Activated CD4-positive, CD25-positive, alpha-beta regulatory T cell treated with anti-CD3 and anti-CD28 coated beads, Interleukin-2, amount 50 U/mL, for 16 hours (primary cell): ENCODE results near the gene TUBGCP2.
A peak's percentile ranks its signal among the peaks of the same experiment; 100 is the strongest.

Source experiments
- DNase-seq: peaks from one replicate; pipeline ENCODE4 v3.0.0-alpha.2; 2020; ENCODE audit warnings: low read depth, low spot score

The TUBGCP2 gene

DNA sequence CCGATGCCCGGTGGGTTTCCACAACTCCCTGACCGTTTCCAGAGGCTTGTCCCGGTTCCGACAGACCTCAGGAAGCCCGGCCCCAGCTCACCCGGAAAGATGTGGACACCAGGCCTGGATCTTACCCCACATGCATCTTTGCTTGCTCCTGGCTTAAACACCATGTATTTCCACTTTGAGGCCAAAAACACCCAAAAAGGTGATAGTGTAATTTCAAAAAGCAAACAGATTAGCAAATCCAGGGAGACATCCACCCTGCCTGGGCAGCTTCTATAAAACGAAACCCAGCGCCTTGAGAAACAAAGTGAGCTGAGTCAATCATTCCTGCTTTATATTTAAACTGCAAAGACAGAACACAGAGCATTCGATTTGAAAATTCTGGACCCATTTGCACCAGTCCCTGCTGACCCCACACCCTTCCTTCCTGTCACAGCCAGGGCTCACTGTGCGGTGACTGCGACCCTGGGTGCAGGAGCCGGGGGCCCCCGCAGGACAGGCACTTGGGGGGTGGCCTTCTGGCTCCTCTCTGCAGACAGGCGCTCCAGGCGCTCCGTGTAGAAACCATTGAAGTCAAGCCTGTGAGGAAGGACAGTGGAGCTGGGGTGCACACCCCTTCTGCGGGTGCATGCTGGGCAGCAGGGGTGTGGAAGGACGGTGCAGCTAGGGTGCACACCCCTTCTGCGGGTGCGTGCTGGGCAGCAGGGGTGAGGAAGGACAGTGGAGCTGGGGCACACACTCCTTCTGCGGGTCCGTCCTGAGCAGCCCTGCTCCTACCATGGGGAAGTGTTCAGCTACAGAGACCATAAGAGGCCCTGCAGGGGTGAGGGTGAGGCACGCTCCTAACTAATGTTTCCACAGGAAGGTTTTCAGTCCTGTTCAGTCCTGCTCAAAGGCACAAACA is 29.1 kb downstream of the TUBGCP2 start:
- no peak for DNase-seq

- no peak for DNase-seq
Observed at GRCh38 chr10:133278577-133279265, 30.0 kb downstream of the TUBGCP2 start.

GRCh38 chr10:133277993-133278576 is 30.6 kb downstream of the TUBGCP2 start:
- no peak for DNase-seq

DNA sequence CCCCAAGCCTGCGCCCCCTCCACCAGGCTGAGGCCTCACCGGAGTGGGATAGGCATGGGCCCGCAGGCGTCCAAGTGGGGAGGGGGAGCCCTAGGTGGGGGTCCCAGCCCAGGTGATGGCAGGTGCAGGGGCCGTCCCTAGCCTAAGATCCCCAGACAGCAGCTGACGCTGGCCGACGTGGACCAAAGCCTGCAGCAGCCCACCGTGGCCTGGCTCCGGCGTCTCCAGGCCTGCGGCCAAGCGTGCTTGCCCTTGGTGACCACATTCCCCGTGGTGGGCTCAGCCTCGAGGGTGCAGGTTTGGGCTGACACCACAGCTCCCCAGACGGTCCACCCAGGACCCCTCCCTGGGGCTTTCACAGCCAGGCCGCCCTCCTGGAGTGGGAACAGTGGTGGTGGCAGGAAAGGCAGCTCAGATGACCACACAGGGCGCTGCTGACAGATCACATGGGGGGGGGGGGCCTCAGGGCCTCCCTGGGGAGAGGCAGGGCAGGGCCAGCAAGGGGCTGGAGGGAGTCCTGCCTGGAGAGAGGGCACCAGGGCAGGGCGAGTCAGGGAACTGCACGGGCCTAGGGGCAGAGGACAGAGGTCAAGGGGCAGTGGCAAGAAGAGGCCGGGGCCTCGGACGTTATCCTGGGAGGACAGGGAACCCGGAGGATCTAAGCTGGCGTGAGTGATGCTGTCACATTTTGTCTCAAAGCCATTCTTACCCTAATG is 31.2 kb downstream of the TUBGCP2 start:
- no peak for DNase-seq

DNA sequence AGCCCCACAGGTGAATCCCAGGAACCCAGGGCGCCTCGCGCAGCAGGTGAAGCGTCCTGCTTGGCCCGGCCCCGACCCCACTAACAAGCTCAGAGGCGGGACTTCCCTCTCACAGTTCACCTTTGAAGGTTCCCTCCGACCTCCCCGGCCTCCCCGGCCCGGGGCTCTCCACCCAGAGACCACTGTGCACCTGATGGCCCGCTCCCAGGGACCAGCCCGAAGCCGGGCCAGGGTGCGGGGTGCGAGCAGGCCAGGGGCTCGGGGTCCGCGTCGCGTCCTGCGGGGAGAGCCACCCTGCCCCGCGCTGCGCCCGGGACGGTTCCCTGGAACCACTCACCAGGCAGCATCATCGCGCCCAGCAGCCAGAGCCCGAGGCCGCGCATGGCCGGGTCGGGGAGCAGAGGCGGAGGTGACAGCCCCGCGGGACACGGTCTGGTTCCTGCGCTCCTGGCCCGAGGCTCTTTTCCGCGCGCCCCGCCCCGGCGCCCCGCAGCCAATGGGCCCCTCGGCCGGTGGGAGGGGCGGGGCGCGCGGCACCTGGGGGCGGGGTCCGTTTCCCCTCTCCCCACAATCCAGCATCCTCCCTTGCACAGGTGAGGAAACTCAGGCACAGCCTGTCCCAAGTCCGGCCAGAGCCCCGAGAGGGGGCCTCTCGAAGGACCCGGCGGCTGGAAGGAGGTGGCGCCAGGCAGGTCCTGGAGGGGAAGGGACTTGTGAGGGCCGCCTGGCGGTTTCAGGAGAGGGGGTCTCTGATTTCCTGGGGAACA is 32.1 kb downstream of the TUBGCP2 start, which contains the start of gene ADAM8:
Gene ADAM8, minus strand, starts transcription at position 434 of the 767 bp plus-strand sequence. Its CDS starts 51 bp downstream, at position 383.
- DNase-seq, result no peak

DNA sequence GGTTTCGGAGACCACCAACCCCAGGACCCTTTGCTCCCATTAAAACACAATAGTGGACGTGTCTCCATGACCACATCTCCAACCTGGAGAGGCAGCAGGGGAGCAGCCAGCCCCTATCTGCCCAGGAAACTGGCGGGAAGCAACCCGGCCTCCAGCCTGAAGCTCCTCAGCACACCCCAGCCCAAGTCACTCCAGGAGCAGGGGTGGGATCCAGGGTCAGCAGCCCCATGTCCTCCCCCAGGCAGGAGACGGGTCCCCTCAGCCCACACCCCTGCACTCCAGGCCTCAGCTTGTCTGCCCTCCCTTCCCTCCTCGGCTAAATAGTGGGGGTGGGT is 32.6 kb downstream of the TUBGCP2 start:
- no peak for DNase-seq

DNA sequence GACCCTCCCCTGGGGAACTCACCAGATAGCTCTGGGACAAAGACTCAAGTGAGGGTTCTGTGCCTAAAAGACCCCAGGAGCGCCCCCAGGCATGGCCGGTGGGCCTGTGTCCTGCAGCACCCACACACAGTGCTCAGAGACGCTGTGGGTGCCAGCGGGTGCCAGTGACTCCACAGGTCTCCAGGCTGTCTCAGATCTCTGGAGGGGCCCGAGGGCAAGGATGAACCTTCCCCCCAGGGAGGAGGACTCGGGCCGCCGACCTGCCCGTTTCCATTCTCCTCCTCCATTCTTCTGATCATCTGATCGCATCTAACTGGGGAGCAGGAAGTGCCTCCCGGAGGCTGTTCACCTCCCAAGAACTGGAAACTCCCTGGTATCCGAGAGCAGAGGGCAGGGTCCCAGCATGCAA is 33.0 kb downstream of the TUBGCP2 start:
- no peak for DNase-seq

DNA sequence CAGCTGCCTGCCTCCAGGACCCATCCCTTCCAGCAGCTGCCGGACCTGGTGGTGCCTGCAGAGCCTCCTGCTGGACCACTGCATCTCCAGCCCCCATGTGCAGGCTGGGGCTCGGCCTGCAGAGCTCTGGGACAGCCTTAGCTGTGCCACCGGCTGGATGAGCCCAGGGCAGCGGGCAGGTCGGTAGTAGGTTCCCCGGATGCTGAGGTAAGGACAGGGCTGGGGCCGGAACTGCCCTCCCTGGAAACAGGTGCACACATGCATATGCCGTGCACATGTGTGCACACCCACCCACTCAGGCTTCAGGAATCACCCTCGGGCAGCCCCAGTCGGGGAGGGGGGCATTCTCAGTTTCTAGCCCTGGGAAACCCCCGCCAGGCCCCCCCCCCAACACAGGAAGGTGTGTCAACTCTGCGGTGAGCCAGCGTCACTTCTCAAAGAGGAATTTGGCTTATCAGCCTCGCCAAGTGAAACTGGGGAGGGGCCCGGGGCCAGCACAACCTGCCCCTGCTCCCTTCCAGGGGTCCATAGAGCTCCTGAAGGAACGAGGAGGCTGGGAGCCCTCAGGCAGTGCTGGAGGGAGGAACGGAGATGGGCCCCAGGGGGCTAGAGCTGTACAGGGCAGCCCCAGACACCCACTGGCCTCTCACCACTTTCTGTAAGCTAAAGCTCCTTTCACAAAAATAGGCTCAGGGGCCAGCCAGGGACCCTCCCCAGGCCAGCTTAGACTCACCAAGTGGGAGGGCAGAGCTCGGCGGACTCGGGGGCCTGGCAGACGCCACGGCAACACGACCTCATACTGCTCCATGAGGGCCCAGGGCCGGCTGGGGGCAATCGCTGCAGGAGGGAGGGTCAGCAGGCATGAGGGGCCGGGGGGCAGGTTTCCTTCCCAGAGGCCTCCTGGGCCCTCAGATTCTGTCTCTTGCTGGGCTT is 33.7 kb downstream of the TUBGCP2 start:
- peak; percentile 72 for DNase-seq

GRCh38 chr10:133273534-133274143 is 35.0 kb downstream of the TUBGCP2 start:
- no peak for DNase-seq

DNA sequence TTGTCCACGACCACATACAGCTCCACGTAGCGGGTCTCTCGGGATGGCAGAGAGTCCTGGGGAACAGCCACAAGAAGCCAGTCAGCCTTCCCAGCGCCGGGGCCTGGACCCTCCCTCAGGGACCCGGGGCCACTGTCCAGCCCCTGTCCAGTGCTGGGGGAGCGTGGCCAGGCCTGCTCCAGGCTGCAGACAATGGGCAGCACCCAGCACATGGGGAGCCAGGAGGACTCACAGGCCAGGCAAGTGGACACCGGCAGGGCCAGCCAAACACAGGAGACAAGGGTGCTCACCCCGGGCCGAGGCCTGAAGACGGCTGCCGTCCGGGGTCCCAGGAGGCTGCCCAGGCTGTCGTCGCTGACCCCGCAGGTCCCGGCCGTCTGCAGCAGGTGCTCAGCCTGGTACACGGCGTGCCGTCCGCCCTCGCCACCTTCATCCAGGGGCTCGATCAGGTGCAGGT is 35.7 kb downstream of the TUBGCP2 start:
- no peak for DNase-seq

DNA sequence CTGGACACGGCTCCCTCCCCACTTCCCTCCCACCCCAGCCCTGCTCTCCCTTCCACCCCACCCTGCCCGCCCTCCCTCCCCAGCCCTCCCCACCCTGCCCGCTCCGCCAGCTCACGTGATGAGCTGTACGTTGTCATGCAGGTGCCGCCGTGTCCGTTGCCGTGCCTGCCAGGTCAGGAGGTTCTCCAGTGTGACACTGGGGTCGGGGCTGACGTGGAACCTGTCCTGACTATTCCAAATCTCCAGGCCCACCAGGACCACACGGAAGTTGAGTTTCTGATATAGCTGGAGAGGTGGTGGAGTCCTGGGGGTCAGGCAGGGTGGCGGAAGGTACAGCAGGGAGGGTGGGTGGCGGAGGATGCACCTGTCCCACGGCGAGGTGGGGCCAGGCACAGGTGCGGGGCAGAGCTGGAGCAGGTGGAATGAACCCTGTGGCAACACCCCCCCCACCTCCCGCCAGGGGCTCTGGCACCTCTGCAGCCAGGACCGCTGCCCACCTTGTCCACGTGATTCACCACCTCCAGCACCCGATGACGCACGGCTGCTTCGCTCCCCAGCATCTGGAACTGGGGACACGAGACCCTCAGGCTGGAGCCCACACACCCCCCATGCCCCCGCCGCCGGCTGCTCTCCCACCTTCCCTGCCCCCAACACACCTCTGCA is 36.2 kb downstream of the TUBGCP2 start:
- no peak for DNase-seq

GRCh38 chr10:133271521-133272300 is 37.0 kb downstream of the TUBGCP2 start:
- DNase-seq, result no peak

DNA sequence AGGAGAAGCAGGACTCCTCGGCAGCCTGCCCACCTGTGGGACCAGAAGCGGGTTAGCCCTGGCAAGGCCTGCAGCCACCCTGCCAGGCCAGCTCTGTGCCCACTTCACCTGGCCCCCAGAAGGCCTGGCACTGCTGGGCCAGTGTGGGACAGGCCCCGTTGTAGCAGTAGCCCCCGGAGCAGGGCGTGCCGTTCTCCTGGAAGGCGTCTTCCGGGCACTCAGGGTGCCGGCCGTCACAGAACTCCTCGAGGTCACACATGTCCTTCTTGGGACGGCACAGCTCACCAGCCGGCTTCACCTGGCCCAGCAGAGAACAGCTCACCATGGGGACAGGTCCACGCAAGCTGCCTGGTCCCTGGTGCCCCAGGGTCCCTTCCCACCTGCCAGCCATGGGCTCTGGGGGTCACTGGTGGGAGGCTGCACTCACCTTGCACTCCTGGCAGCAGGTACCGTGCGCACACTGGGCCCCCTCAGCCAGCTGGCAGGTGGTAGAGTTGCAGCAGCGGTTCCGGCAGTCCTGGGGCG is 37.8 kb downstream of the TUBGCP2 start:
- no peak for DNase-seq

GRCh38 chr10:133270204-133270603 is 38.5 kb downstream of the TUBGCP2 start:
- DNase-seq, result no peak

DNA sequence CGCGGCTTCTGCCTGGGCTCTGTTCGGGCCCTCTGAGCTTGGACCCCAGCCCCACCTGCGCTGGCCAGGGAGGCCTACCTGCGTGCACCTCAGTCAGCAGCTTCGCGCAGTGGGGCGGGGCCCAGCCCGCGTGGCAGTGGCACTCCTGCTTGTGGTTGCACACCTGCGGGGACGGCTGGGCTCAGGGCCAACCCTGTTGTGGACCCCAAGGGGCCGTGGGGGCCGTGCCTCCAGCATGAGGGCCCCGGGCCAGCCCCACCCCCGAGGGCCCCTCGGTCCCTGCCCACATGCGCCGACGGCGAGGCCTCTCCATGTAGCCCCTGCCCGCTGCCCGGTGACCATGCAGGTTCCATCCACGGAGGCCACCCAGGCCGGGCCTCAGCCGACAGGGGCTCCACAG is 39.3 kb downstream of the TUBGCP2 start:
- no peak for DNase-seq

DNA sequence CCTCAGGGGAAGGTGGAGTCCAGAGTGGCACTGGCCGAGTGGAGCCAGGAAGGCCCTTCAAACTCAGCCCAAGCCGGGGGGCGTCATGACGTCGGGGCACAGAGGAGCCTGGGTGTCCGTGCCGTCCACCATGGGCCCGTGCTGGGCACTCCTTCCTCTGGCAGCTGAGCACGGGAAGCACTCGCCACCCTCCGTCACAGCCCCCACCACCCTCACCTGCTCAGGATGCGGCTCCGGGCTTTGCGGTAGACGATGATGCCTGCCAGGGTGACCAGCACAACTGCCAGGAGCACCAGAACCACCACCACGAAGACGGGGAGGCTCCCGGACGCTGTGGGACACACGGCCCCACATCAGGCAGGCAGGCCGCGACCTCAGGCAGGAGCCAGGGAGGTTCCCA is 40.1 kb downstream of the TUBGCP2 start:
- no peak for DNase-seq

DNA sequence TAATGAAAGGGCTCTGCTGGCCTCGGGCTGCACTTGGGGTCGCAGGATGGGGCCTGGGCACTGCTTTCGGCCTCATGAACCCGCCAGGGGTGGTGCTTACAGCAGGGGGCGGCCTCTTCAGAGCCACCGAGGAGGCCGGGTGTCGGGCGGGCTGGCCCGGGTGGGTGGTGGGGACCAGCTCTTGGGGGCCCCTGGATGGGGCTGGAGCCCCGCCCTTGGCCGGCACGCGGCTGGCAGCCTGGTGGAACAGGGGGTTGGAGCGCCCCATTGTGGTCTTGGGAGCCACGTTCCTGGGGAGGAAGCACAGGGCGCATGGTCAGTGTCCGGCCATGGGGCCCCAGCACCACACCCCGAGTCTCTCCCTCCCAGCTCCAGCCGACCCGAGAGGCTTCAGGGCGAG is 40.8 kb downstream of the TUBGCP2 start:
- no peak for DNase-seq

DNA sequence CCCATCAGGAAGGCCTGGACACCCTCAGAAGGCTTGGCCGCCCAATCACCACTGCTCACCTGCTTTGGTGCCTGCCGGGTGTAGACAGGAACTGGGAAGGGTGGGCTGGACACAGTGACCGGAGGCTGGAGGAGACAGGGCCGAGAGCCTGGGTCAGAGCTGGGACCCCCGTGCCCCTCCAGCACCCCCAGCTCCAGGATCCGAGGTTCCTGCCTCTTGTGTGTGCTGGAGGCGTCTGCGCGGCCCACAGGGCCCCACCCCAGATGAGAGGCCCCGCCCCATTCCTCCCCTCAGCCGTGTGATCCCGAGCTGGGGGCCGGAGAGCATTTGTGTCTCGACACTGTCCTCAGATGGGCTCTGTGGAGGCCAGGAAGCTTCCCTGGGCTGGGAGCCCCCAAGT is 41.4 kb downstream of the TUBGCP2 start:
- no peak for DNase-seq
